Subcutaneous adipose tissue (tissue), 4 donors: Measurements from ENCODE around the gene CNN3. TPM values are rescaled to one million over a fixed set of nuclear protein-coding genes. Genes with fewer than 3 reads are reported as not detected.

Experiments
- total RNA-seq, 4 donors: library from RNA; depleted of rRNA; stranded (reverse); fragments of >200 nt; gene quantifications; one replicate each; pipeline ENCODE4 v1.1.0, GENCODE V29; 2016
- TF ChIP-seq, protein P1 (sequence below): fragments of 450-650 bp; IDR thresholded peaks from one replicate; pipeline ENCODE4 v1.5.1; 2016; ENCODE audit warnings: low read depth, mild to moderate bottlenecking, control low read depth, antibody characterized with exemption, moderate library complexity

The CNN3 gene
- total RNA-seq, 4 donors from 2014 or later, result 99.6 to 172 (median 151) TPM

GRCh38 chr1:94898491-94899385 lies 28.2 kb downstream of the CNN3 start:
- TF ChIP-seq, protein P1, sequence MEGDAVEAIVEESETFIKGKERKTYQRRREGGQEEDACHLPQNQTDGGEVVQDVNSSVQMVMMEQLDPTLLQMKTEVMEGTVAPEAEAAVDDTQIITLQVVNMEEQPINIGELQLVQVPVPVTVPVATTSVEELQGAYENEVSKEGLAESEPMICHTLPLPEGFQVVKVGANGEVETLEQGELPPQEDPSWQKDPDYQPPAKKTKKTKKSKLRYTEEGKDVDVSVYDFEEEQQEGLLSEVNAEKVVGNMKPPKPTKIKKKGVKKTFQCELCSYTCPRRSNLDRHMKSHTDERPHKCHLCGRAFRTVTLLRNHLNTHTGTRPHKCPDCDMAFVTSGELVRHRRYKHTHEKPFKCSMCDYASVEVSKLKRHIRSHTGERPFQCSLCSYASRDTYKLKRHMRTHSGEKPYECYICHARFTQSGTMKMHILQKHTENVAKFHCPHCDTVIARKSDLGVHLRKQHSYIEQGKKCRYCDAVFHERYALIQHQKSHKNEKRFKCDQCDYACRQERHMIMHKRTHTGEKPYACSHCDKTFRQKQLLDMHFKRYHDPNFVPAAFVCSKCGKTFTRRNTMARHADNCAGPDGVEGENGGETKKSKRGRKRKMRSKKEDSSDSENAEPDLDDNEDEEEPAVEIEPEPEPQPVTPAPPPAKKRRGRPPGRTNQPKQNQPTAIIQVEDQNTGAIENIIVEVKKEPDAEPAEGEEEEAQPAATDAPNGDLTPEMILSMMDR, result no peak

- TF ChIP-seq, protein P1, result no peak
Measured at GRCh38 chr1:94895518-94895917, 31.4 kb downstream of the CNN3 start.

GRCh38 chr1:94894630-94895029 lies 32.3 kb downstream of the CNN3 start:
- TF ChIP-seq, protein P1, result no peak

DNA sequence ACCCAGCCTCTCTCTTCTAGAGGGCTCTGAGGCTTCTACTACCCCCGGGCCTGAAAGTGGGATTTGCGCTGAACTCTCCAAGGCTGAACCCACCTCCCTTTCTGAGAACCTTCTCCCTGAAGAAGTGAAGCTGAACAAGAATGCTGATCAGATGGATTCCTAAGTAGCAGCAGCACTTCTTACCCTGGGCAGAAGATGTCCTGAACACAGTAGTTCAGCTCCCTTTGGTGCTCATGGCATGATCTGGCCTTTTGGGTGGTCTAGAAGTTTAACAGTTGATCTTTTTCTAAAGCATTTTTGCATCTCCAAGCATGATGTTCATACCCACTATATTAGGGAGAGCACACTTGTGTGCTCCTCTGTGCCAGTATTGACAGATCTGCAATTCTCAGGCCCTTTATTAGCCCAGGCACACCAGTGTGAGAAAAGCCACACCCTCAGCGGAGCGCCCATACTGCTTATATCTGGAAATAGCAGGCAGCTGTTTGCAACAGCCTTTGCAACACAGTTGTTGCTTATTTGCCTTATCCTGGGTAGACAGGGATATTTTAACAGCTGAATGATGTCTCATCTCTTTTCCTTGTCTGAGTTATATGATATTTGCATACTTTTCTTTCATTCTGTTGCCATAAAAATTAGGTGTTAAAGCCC lies 34.2 kb downstream of the CNN3 start:
- TF ChIP-seq, protein P1, result no peak

DNA sequence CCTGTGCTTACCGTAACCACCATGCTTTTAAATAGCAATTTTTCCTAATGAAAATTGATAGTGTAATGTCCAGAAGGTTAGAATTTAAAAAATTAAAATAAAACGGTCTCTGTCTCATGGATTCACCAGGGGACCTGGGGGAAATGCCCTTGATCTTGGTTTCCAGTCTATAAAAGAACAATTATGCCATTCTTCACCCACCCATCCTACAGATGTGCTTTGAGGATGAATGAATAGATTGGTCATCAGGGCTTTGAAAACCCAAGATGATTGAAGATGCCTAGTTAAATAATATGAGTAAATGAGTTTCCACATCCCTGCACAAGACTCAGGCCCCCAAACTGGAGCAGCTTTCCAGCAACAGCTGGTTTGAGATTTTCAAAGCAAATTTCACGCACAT lies 38.7 kb downstream of the CNN3 start:
- TF ChIP-seq, protein P1, result no peak

GRCh38 chr1:94887603-94888171 lies 39.2 kb downstream of the CNN3 start:
- TF ChIP-seq, protein P1, result no peak

GRCh38 chr1:94887106-94887505 lies 39.8 kb downstream of the CNN3 start:
- TF ChIP-seq, protein P1, result no peak
